GM10266 (cell line): ENCODE measurements around the gene CASZ1.

ENCODE experiments used
- DNase-seq: peaks from one replicate; pipeline ENCODE4 v3.0.0; 2012; ENCODE audit errors: extremely low spot score
- CTCF ChIP-seq: IDR thresholded peaks from 2 replicates; pipeline ENCODE4 v1.5.1; 2012; ENCODE audit warnings: mild to moderate bottlenecking, low read depth; ENCODE audit not compliant: control insufficient read depth, insufficient read depth; ENCODE audit errors: missing control alignments

The CASZ1 gene

GRCh38 chr1:10678402-10678801 lies 118.0 kb downstream of the CASZ1 start:
- no peak for DNase-seq
- TF ChIP-seq CTCF: no peak

DNA sequence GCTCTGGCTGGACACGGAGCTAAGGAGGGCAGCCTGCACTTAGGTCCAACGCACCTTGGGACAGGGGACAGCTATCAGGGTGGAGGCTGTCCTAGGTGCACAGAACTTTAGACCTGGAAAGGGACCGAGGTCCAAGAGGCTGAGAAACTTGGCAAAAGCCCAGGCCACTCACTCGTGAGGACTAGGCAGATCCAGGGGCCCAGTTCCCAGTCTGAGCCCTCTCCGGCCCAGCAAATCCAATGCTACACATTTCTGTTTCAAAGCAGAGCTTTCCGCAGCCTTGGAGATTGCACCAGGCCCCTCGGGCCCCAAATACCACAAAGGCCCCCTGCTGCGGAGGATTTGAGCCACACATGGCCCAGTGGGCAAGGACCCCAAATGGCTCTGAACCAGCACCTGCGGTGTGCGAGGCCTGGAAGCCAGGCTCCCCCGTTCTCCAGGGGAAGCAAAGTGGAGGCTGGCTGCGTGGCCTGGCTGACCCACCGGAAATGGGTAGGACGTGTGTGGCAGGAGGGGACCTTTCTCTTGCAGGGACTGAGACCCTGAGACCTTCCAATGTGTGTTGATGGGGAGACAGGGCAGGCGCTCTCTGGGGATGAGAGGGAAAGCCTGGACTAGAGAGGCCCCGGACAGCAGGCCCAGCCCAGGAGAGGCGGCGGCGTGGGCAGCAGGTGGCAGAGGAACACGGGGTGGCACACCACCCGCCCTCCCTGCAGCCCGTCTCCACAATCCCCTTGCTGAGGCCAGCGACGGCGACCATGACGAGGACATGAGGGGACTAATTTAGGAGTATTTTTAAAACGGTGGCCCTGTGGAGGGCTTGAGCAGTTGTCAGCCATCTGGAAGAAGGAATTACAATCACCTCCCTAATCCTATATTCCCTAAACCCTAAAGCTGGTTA lies 118.7 kb downstream of the CASZ1 start:
- no peak for DNase-seq
- no peak for TF ChIP-seq CTCF

- no peak for TF ChIP-seq CTCF
- DNase-seq: no peak
Measured at GRCh38 chr1:10676963-10677362, 119.5 kb downstream of the CASZ1 start.

DNA sequence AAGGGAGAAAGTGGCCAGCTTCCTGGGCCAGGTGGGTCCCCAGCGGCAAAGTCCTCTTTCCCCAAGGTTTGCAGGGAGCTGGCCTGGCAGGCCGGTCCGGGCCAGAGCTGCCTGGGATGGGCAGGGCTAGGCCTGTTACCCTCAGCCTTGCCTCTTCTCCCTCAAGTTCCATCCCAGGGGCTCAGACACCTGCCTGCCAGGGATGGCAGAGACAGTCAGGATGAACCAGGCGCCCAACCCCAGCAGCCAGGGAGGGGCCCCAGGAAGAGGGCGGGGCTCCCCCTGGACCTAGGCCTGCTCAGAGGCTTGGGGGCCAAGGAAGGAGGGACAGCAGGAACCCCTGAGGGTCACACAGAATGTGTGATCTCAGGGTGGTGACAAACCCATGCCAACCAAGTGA lies 120.6 kb downstream of the CASZ1 start:
- no peak for DNase-seq

GRCh38 chr1:10674700-10675609 lies 121.5 kb downstream of the CASZ1 start:
- no peak for TF ChIP-seq CTCF
- no peak for DNase-seq

More for the DNA sequence above, 120.6 kb downstream of the CASZ1 start:
- TF ChIP-seq CTCF: no peak

GRCh38 chr1:10674222-10674621 lies 122.2 kb downstream of the CASZ1 start:
- TF ChIP-seq CTCF: no peak
- DNase-seq: no peak

DNA sequence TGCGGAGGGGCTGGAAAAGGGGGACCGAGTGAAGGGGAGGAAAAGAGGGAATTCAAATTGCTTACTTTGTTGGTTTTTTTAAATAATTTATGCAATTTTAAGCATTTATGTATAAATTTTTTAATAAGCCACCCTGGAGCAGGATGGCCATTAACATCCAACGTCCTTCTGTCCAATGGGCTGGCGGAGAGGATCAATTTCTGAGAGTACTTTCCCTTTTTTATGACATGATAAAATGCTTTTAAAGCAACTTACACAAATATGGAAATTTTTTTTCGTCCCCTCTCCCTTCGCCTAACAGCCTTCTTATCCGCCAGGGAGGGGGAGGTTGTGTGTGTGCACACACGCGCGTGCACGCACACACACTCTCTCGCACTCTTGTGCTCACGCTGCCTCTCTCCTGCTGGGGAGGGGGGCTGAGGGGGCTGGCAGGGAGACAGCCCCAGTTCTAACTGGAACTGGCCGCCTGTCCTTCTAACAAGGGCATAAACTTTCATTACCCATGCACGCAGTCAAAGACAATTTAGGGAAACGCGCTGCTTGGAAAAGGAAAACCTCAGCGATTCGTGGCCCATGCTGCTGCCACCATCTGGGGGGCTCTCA lies 123.2 kb downstream of the CASZ1 start:
- DNase-seq: no peak
- no peak for TF ChIP-seq CTCF
